Right lung (tissue), 5 donors: ENCODE measurements around the gene CABP1. TPM values are rescaled to one million over a fixed set of nuclear protein-coding genes. Genes with fewer than 3 reads are reported as not detected.
A peak's percentile ranks its signal among the peaks of the same experiment; 100 is the strongest.

ENCODE experiments used
- DNase-seq, 2 donors: peaks; one replicate each; pipeline ENCODE4 v3.0.0-alpha.2; 2013
- polyA plus RNA-seq, 5 donors: library from polyadenylated mRNA; unstranded; fragments of 120-200 nt; gene quantifications; one replicate each; pipeline versions ENCODE4 v1.2.1 to v1.2.3, GENCODE V29; 2013; ENCODE audit warnings: inconsistent platforms in 1 of 5, low replicate concordance in 1 of 5; ENCODE audit not compliant: insufficient read length in 5 of 5, insufficient read depth in 1 of 5

The CABP1 gene
- polyA plus RNA-seq, 5 donors: 1.4 to 2.9 (median 2.2) TPM

DNA sequence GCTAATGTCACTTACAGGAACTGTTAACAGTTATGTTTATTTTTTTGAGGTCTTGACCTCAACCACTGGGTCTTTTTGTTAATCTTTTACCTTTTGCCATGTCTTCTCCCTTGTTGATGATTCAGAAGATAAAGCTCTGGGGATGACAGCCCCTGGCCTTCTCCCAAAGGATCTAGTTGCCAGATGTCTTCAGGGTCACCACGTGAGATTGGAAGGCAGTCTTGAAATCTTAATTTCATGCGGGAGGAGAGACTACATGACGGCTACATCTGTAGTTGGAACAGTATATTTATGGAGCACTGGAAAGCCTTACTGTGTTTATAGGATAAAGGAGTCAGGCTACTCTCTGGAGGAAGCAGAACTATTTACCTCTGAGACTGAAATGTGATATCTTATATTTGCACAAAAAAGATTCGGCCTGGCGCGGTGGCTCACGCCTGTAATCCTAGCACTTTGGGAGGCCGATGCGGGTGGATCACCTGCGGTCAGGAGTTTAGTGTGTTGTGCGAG is 52.2 kb downstream of the CABP1 start:
- no peak for DNase-seq

DNA sequence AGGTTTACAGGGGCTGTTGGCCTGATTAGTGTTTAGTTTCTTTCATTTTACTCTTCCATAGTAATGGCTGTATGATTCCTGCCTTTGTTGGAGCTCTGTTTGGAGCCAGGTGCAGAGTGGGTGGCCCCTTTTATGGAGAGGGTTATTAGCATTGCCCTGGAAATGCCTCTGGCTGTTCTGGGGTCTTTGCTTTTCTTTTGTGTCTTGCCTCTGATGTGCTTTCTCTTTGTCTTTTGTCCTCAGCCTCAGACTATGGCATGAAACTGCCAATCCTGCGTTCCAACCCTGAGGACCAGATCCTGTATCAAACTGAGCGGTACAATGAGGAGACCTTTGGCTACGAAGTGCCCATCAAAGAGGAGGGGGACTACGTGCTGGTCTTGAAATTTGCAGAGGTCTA is 53.4 kb downstream of the CABP1 start:
- DNase-seq: no peak

DNA sequence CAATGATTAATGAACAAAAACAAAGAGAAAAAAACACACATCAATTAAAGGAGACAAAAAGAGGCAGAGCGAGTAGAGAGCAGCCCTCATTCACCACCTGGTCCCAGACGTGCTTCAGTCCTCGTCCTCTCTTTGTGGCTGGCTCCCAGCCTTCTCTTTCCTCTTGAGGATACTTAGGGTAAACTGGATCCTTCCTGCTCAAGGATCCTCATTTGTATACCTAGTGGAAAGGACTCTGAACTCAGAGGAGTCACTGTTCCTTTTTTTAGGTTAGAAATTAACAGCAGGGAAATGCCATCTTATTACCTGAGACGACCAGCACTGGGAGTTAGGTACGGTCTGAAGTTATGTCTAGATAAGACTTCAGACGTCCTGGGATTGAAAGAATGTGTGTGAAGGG is 56.2 kb downstream of the CABP1 start:
- no peak for DNase-seq

DNA sequence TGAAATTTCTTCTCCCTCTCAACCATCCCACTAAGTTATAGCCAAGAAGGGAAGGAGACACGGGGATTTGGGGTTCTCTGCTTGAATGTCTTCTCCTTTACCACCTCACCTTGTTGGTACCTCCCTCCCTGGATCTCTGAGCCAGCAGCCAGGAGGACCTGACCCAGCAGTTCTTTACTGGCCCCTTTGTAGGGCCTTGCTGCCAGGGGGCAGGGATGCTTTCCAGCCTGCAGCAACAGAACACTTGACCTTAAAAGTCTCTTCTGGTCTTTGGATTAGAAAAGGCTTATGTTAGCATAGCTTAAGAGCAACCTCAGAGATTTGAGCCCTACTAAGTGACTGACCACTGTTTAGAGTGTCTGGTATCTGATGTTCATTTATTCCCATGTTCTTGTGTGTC is 56.9 kb downstream of the CABP1 start:
- DNase-seq: no peak

DNA sequence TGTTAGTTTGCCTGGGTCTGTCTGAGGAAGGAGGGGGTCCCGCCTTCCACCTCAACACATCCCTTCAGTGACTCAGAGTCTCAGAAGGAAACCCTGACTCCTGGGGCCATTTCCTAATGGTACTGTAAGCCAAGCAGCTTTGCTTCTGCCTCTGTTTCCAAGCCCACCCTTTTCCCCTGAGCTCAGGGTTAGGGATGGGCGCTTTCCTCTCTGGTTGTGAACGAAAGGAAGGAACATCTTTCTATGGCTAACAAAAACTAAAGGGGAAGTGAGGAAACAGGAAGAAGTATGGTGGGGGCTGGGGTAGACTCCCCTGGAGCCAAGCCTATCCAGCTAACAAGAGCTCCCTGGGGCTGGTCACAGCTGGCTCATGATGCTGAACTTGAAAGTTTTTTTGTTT is 58.2 kb downstream of the CABP1 start:
- DNase-seq: no peak

DNA sequence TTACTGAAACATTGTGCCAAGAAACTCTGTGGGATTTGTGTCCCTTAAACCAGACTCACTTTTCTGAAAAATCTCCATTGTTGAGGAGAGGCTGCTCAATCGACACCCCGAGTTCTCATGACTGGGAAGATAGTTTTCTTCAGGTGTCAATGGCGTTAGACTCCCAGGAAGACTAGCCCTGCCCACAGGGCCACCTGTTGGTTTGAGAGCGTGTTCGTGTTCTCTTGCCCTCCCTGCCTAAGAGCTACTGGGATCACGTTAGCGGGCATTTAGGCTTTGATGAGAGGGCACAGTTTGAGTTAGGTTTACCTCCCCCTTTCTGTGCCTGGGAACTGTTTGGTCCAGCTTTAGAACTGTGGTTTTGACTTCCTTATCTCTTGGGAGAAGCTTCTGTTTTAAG is 59.1 kb downstream of the CABP1 start:
- DNase-seq: no peak

DNA sequence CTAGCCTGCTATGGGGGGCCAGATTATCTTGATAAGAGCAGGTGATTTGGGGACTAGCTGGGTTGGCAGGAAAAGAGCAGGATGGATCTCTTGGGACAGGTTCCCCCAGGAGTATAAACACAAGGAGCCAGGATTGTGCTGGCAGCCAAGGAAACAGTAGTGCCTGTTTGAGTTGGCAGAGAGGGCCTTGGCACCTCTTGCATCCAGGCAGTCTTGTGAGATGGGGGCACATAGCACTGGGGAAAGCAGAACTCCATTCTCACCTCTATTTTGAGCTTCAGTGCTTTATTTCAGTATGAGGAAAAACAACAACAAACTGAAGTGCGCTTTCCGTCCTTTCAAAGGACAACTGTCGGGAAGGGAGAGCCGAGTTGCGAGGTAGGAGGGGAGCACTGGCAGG is 60.5 kb downstream of the CABP1 start:
- DNase-seq: no peak

DNA sequence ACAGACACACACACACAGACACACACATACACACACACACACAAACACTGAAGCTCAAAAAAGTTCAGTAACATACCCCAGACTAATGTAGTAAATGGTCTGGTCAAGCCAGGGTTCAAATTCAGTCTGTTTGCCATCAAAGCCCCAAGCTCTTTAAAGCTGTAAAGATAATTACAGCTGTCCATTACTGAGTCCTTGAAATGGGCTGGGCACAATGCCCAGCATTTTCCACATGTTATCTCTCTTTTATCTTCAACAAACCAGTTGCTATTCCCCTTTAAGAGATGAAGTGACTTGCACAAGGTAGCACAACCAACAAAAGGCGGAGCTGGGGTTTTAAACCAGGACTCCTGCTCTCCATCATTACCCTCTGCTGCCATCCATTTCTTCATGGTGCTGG is 62.2 kb downstream of the CABP1 start:
- no peak for DNase-seq

DNA sequence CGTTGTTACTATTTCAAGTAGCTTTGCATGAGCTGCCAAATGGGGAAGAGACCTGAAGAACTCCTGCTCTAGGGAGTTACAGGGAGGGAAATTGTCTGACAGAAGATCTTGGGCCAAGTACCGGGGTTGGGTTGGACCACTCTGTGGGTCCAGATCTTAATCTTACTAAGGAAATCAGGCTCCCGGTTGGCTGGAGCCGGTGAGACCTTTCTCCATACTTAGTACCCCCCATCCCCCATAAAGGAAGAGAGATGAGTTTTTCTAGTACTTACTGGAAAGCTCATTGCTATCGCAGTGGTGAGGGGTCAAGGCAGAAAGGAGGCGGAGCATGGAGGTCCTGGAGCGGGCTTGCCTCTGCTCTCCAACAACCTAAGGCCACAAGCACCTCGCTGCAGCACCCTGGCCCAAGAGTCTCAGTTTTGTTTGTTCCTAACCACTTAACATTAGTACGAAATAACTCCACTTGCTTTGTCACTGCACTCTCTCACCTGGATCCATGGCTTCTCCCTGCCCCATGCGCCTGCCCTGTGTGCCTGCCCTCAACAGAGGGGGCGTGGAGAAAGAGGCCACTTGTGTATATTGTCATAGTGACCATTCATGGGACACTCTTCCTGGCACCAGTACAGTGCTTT is 63.0 kb downstream of the CABP1 start:
- no peak for DNase-seq

DNA sequence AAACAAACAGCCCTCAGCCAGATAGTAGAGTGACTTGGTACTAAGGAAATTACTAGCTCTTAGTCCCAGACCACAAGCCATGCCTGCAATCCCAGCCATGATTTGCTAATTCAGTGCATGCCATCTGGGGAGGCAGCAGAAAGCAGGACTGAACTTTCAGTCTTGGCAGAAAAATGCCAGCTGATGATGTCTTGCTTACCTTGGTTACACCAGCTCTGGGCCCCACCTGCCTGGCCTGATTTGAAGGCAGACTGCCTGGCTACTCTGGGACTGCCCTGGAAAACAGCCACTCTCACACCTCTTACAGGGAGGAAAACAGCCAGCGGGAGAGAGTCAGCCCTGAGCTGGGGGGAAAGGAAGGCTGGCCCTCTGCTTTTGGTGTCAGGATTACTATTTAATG is 65.2 kb downstream of the CABP1 start:
- DNase-seq: no peak

DNA sequence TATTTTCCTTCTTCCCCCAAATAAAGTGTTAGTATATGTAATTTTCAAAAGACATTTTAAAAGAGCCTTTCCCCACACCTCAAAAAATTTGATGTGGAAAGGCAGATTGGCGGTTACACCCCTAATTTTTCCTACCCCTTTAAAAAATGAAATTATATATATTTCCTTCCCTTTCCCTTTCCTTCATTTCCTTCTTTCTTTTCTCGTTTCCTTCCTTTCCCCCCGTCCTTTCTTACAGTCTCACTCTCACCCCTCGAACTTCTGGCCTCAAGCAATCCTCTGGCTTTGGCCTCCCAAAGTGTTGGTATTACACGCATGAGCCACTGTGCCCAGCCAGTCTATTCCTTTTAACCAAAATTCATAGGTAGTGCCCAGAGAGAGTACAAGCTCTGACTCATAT is 65.6 kb downstream of the CABP1 start:
- DNase-seq: no peak

DNA sequence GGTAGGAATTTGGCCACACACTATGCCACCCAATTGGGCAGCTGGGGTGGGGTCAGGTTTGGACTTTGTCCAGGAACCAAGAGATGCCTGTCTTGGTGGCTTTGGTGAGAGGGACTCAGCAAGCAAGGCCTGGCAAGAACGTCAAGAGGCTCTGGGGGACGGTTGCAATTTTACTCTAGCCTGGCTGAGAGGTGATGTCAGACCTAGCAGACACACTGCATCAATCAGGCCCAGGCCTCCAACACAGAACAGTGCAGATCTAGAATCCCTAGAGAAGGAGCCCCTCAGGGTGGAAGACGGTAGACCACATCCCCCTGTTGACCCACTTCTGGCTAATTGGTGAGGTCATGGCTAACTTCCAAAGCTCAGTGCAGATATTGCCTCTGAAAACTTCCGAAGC is 68.2 kb downstream of the CABP1 start:
- no peak for DNase-seq

DNA sequence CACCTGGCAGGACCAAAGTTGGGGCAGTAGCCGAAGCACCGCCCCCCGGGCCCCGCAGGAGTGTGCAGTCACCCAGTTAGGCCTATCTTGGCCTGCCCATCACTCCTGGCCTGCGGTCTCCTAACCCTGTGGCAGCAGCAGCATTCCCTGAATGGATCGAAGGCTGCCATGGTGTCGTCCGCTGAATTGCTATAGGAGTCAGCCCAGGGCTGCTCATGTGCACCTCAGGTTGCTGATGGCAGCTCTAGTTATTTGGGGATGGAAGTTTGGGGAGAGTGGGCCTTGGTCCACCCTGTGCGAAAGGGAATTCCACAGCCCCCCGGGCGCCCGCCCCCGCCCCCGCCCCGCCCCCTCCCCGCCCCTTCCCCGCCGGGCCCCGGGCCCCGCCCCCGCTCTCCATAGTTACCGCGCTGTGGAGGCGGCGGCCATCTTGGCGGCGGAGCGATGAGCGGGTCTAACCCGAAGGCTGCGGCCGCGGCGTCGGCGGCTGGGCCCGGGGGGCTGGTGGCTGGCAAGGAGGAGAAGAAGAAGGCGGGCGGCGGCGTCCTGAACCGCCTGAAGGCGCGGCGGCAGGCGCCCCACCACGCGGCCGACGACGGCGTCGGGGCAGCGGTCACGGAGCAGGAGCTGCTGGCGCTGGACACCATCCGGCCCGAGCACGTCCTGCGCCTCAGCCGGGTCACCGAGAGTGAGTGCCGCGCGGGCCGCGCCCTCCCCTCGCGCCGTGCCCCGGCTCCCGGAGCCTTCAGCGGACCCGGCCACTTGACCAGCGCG is 69.8 kb downstream of the CABP1 start, which contains the start of gene UNC119B:
TSS of gene UNC119B (plus strand) at position 428 of the 774 bp plus-strand sequence. CDS start at position 445, 17 bp downstream.
- peak; percentile 60 to 70 for DNase-seq

DNA sequence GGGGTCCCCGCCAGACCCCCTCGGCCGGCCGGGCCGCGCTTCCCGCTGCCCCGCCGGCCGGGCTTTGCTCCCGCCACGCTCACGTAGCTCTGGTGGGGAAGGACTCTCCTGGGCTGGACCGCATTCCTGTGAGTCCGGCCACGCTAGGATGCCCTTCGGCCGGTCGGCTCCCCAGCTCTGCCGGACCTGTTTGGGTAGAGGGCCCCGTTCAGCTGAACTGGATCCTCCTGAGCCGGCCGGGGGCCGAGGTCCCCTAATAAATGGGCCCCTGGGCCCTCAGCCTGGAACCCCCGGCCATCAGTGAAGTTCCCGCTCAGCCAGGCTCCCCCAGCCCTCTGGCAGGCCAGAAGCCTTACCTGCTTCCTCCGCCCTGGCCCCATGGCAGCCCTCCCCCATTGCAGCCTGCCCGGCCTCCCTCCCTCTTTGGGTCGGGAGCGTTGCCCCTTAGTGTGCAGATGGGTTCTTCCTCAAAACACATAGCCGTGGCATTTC is 70.4 kb downstream of the CABP1 start:
- no peak for DNase-seq

DNA sequence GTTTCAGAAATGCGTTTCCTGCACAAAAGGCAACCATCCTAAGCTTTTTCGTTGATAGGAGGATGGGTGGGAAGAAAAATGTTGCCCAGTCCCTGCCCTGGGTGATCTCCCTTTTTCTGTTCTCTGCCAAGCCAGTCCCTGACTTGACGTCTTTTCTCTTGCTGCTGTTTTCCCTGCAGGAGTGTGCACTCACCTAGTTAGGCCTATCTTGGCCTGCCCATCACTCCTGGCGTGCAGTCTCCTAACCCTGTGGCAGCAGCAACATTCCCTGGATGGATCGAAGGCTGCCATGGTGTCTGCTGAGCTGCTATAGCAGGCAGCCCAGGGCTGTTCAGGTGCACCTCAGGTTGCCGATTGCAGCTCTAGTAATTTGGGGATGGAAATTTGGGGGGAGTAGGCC is 71.0 kb downstream of the CABP1 start:
- DNase-seq: no peak

DNA sequence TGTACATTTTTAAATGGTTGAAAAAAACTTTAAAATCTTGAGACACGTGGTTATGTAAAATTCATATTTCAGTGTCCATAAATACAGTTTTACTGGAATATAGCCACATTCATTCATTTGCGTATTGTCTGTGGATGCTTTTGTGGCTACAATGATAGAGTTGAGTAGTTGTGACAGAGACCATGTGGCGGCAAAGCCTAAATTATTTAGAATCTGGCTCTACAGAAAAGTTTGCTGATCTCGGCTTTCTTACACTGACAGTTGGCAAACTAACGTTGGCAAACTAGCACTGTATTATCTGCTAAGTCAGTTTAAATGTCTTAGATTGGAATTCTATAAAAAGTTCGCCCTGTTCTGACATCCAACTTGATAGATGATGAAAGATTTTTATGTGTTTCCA is 72.2 kb downstream of the CABP1 start:
- DNase-seq: peak in 1 of 2 donors; percentile 53

DNA sequence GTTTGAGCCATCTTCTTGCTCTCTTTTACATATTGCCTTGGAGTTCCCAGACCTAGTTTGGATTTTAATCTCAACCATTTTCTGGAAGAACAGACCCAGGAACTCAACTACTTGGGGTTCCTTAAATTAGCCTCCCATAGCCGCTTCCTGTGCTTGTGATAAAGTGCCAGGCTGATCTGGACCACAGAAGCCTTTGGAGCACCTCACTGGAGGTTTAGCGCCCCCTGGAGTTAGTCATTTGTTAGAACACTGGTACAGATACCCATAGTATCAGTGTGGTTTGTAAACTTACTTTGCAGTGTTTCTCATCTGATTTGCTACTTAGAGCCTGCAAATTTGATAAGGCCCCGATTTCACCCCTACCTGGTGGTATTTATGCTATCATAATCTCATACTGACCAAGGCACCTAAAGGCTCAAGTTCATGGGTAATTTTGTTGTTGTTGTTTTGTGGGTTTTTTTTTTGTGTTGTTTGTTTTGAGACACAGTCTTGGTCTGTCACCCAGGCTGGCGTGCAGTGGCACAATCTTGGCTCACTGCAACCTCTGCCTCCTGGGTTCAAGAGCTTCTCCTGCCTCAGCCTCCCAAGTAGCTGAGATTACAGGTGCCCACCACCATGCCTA is 73.5 kb downstream of the CABP1 start:
- DNase-seq: peak; percentile 58 to 69

Other genes starting within 250 kb of the CABP1 start
- 100 to 1,000 TPM; 209 to 279 (median 221) TPM for gene COX6A1, start 202.5 kb upstream of the CABP1 start, polyA plus RNA-seq
- 10 to 100 TPM; 33.5 to 46.2 (median 38.9) TPM for gene TRIAP1, start 194.2 kb upstream of the CABP1 start, polyA plus RNA-seq
- gene GATC, start 194.2 kb upstream of the CABP1 start, polyA plus RNA-seq: 10 to 100 TPM; 23.1 to 36.6 (median 32.4) TPM
- 100 to 1,000 TPM; 174 to 225 (median 192) TPM for gene SRSF9, start 170.9 kb upstream of the CABP1 start, polyA plus RNA-seq
- gene DYNLL1, start 144.5 kb upstream of the CABP1 start, polyA plus RNA-seq: 100 to 1,000 TPM; 344 to 461 (median 400) TPM
- 10 to 100 TPM; 47.9 to 61.2 (median 56.5) TPM for gene COQ5, start 111.5 kb upstream of the CABP1 start, polyA plus RNA-seq
- gene RNF10, start 106.3 kb upstream of the CABP1 start, polyA plus RNA-seq: 100 to 1,000 TPM; 152 to 208 (median 165) TPM
- gene POP5, start 59.2 kb upstream of the CABP1 start, polyA plus RNA-seq: 10 to 100 TPM; 47.2 to 53.8 (median 48.9) TPM
- gene MLEC, start 46.5 kb downstream of the CABP1 start, polyA plus RNA-seq: 100 to 1,000 TPM; 159 to 195 (median 168) TPM
- gene UNC119B, start 69.8 kb downstream of the CABP1 start, polyA plus RNA-seq: 10 to 100 TPM; 44.3 to 62.8 (median 54.0) TPM
- gene ACADS, start 85.2 kb downstream of the CABP1 start, polyA plus RNA-seq: 10 to 100 TPM in 4 of 5 donors, 1 to 10 TPM in 1; 8.8 to 17.5 (median 11.9) TPM